T-helper 9 cell (primary cell): ENCODE data around the gene APBA1.
"Not testable (repeated sequence)": the region's sequence is repeated elsewhere in the genome, so short reads cannot be mapped to it uniquely, and the experiment has no call there.

Experiments
- DNase-seq: peaks from one replicate; pipeline ENCODE4 v3.0.0-alpha.2; 2020

The APBA1 gene

DNA sequence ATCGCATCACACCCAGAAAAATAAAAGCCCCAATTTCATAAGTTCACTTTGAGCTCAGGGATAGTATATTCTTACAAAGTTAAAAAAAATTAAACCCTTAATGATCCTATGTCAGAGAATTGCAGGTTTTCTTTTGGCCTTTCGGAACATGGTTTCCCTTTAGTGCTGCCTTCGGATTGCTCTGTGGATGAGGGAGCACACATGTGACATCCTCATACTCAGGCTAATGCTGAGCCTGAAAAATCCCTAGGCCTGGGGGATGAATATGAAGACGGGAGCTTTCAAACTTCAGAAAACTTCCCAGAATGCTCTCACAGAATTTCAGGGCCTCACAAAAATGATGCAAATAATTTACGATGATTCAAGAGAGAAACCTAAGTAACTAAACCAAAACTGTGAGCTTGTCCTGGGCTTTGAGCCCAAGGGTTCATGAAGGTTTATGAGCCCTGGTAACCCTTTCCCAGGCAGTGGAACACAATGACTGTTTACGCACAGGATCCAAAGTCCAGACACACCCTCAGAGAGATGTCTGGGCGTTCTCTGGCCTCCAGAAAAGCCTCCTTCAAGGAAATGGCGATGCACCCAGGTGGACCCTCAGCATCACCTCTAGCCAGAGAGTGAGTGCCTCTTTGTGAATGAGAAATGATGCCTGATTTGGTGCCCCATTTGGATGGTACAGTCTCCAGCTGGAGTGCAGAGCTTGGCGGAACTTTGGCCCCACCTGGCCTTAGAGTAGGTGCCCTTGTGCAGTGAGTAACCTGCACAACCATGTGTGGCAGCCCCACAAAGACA lies 201.8 kb downstream of the APBA1 start:
- no peak for DNase-seq

DNA sequence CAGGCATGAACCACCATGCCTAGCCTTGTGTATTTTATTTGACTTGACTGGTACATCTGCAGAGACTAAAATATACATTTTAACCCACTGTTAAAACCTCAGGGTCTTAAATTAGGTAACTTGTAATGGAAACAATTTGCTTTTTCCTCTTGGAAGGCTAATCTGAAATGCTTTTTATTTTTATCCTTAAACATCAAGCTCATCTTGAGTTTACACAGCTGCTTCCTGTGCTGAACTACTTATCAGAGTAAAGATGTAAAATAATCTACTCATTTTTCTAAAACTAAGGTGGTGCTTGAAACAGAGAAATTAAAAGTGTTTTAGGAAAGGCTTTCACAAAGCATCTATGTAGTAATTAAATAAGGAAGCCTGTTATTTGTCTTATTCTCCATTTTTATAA lies 203.0 kb downstream of the APBA1 start:
- no peak for DNase-seq

DNA sequence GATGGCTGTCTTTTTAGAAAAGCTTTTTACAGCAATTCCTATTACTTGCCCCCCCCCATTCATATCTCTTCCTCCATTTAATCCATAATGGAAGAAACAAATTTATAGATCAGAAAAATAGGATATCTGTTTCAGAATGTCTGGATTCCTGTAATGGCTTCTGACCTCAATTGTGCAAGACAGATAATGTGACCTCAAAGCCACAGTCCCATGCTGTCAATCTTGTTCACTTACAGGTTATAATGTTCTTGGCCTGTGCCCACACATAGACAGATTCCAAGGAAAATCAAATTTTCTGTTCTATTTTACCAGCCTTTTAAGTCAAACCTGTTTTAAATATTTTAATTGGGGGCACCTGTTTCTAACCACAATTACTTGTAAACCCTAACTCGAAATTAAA lies 203.8 kb downstream of the APBA1 start:
- DNase-seq, result no peak

DNA sequence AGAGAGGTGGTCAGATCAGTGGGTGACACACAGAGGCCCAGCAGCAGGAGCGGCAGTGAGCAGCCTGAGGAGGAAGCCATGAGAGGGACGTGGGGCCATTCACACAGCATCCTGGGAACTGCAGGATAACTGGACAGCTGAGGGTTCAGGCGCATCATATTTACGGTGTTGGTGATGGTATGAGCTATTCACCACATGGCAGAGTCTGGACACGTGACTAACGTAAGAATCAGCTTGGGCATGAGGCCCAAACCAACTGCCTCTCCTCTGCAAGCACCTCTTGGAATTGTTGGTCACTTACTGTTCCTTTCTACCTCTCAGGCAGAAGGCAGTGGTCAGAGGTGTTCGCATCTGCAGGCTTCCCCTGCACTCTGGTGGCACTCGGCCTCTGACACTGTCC lies 206.0 kb downstream of the APBA1 start:
- DNase-seq, result no peak

DNA sequence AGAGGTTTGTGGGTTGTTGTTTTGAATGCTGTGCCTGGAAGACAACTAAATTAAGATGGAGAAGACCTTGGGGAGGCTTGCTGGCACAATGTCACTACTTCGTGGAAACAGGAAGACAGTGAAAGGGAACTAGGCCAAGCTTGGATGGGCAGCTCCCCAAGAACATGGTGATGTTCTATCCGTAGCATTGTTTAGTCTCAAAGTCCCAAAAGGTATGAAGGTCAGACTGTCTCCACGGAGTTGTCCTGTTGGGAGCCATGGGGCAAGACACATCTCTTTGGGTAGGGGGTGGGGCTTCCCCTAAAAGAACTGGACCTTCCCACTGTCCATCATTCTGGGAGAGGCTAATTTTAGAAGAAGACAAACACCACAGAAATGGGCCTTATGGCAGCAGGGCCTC lies 206.7 kb downstream of the APBA1 start:
- no peak for DNase-seq

DNA sequence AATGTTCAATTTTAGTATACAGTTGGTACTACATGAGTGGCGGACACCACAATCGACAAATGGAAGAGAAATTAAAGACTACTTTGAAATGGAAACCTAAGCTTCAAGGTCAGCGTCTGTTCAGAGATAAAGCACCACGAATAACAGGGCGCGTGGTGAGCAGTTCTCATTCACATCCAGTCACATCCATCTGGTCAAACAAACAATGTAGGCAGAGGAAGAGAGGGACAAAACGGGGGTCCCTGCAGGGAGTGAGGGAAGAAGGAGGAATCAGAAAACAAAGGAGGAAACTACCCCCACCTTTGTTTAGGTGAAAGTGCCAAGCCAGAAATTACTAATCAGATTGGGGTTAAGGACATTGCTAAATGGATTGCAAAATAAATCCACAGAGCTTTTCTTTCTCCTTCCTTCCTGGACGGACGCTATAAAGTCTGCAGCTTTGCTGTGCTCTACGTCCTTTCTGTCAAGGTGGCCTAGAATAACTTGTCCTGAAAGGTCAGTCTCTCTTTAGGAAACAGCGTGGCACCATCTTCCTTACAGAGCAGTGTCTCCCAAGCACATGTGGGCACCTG lies 208.6 kb downstream of the APBA1 start:
- no peak for DNase-seq

DNA sequence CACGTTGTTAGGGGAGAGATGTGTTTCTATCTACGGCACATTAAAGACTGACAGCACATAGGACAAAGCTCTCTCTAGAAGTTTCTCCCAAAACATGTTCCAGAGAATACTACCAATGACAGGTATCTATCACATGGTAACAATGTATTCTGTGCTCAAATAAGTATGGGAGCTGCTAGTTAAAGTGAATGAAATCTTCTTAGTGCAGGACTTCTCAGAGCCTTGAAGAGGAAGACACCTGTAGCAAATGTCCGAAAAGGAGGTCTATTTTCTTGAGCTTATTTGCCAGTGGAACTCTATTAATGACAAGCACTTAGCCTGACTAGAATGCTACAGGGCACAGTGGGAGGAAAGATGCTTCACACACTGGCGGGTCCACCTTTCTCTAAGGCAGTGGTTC lies 209.8 kb downstream of the APBA1 start:
- no peak for DNase-seq

DNA sequence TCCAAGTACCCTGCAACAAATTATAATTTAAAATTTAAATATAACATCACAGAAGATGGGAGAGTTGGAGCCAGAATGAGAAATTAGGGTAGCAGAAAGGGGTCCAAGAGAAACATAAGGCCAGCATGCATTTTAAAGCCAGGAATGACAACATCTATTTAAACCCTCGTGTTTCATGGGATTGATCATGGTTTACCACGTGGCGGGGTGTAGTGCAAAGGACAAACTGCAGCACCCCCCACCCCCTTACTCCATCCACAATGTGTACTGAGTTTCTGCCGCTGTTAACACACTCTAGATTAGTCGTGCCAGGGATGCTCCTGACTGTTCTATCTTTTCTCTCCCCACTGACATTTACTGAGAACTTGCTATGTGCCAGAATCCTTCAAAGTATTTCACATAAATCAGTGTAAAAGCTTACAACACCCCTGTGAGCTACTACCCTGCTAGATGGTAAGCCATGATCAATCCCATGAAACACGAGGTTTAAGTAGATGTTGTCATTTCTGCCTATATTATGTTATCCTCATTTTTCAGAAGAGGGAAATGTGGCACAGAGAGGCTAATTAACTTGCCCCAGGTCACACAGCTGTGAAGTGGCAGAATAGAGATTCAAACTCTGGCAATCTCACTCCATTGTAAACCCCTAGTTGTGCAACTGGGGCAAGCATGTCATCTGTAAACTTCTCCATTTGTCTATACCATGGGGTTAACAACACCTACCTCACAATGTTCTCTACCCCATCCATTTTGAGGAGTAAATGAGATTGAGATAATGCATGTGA lies 210.9 kb downstream of the APBA1 start:
- DNase-seq, result no peak

DNA sequence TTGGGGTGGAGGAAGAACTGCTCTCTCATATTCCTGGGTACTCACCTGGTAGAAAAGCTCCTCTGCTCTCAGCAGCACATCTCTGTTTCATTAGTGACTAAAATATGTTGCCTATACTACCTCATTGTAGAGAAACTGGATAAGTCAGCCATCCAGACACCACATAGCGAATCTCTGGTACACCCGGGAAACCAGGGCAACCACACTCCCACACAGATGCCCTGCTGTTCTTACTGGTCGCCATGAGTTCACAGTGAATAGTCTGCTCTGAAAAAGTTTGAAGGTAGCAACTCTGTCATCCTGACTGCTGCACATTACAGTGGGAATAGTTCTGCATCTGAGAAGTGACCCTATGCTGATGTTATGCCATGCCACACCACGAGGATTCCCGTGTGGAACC lies 212.2 kb downstream of the APBA1 start:
- no peak for DNase-seq

DNA sequence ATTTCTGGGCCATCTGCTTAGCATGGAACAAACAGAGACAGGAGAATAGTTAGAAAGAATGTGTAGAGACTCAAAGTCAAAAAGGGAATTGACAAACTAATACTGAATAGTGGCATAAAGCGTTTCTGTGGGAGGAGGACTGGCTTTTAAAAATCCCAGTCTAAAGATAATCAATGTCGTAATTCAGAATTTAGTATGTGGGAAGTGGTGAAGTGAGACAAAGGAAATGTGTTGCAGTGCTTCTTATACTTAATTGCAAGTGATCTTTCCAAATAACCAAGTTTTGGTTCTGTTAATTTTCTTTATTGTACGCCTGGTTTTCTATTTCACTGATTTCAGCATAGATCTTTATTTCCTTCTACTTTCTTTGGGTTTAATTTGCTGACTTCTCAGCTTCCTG lies 214.0 kb downstream of the APBA1 start:
- no peak for DNase-seq

DNA sequence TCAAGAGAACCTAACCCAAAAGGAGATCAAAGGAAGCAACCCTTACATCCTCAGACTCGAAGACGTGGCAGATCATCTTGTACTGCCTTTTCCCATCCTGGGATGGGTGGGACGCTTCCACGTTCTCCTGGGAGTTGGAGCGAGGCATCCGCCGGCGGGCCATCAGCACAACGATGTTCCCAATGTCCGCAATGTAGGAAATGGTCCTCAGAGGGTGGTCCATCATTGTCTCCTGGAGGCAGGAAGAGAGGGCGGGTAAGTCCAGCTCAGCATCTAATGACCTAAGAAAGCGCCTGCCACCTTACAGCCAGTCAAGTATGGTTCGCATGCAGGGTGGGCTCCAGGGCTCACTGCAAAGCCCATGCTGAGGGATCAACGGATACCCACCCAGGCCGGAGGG lies 216.0 kb downstream of the APBA1 start:
- no peak for DNase-seq

DNA sequence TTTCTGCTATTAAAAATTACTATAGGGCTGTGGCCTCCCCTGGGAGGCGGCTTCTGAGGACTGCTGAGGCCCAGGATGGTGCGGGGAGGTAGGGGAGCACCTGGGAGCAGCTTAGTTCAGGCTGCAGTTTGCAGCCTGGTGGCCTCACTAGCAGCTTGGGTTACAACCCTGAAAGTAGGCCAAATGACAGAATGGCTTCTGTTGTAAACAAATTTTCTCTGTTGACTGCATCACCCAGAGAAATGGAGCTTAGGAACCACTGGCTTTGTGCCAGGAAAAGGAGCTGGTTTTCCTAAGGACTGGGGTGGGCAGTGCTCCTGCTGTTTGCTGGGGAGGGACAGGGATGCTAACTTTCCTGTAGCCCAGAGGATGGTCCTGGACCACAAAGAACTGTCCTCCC lies 216.9 kb downstream of the APBA1 start:
- DNase-seq, result no peak

DNA sequence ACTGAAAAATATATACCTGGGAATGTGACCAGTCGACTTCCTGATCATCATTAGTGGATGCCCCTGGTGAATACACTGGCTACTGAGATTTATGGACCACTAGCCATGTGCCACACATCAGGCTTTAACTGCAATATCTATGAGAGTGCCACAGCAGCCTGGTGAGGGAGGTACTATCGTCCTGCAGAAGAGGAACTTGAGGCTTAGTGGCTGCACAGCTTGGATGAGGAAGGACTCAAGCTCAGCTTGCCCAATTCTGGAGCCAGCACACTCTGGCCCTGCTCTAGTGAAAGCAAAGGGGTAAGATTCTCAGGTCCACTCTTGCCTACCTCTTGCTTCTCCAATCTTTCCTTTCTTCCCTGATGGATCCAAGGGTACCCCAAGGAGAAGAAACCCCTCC lies 217.8 kb downstream of the APBA1 start:
- no peak for DNase-seq

DNA sequence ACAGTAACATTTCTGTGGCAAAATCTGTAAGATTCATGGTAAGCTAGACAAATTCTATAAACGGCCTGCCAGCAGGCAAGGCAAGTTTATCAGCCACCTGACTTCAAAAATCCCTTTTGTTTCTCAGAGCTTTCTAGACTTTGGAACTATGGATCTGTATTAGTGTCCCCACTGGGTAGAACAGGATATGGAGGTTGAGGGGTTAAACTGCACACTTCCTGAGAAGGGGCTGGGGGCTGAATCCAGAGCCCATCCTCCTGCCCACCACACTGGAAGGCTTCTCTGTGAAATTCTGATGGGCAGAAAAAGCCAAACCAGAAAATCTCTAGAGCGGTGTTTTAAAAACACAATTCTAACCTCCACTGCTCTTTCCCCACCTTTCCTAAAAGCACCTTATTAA lies 218.4 kb downstream of the APBA1 start:
- no peak for DNase-seq

DNA sequence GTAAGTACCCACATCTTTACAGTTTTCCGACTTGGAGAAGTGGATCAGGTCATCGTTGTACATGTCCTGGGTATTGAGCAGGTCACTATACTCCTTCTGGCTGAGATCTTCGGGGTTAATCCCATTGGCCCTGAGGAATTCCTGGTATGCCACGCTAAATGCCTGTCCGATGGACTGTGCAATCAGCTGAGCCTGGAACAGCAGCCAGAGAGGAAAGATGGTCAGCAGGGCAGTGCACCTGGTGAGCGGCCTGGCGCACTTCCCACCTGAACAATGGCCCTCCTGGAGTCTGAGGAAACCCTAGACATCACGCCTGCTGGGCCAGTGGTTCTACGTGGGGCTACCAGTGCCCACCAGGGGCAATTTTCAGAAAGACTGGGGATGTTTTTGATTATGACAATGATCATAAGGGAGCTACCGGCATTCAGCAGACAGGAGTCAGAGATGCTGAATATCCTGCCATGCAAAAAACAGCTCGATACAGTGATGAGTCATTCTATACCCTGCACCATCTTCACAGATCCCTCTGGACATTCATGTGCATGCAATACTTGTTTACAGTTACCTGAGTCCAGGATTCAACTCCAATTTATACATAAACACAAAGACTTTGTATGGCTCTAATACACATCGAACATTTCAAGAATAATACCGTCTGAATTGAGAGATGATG lies 219.9 kb downstream of the APBA1 start:
- no peak for DNase-seq

DNA sequence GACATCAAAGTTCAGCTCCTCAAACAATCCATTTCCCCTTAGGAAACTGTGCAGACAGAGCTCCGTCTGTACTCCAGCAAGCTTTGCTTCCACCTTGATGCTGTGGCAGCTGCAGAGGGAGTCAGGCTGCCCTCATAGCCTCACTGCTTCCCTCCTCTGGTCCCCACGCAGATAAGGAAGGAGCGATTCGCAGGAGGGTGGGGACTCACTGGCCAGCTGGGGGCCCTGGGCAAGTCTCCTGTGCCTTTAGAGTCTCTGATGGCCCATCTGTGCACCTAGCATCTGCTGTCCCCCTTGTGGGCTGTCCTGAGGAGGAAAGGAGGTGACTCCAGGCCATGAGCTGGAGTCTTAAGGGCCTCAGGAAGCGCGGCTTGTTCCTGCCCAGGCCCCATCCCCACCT lies 225.7 kb downstream of the APBA1 start:
- no peak for DNase-seq

DNA sequence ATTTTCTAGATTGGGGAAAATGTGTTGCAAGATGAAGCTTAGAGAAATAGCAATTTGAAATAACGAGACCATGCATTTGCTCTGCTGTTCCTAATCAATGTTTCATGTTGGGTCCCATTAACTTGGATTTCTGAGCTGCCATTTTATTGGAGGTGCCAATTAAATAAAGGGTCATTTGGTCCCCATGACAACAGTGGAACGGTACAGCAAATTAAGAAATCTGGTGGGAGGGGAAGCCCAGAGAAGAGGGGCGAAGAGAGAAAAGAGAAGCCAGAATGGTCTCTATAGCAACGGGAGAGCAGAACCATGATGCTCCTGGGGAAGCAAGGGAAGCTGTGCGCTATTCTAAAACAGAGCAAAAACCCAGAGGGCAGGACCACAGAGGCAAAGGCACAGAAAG lies 226.9 kb downstream of the APBA1 start:
- DNase-seq, result no peak

DNA sequence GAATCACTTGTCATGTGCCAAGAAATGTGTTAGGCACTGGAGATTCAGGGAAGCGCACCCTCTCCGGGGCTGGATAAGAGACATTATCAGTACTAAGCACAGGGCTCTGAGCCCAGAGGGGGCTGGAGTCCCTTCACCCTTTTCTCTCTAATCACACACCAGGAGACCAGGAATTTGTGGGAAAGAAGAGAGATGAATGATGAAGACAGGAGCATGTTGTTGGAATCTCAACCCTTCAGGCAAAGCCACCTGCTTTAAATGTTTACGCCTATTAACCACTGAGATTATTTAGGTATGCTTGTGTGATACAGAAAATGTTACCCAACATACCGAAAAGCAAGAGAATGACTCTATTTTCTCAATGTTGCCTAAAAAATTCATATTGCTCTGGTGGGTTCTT lies 227.4 kb downstream of the APBA1 start:
- no peak for DNase-seq

DNA sequence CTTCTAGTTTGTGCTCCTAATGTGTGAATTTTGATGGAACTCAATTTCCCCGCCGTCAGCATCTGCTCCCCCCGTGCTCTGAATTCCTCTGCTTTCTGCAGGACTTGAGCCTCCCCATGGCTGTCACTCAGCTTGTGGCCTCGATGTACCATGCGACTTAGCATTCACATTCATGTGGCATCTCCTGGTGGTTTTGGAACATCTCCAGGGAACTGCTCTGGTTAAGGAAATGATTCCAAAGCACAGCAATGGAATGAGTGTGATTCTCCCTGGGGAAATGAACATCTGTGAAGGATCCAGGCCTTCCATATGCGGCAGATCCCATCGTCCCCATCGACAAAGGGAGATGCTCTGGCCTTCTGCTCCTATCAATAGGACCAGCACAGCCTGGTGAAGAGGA lies 228.2 kb downstream of the APBA1 start:
- DNase-seq, result no peak

DNA sequence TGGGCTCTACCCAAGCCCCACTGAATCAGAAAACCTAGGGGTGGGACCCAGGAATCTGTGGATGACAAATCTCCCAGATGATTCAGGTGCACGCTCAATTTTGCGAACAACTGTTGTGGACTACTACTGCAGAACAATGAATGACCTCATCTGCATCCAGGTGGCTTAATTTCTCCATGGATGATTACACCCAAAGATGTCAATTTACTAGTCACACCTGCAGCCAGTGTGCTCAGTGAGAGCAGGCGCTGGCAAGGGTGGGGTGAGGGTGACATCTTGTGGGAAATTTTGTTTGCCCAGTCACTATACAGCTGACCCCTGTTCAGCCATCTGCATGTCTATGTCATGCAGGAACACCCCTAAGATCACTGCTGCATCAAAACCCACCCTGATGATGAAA lies 229.0 kb downstream of the APBA1 start:
- DNase-seq, result no peak

DNA sequence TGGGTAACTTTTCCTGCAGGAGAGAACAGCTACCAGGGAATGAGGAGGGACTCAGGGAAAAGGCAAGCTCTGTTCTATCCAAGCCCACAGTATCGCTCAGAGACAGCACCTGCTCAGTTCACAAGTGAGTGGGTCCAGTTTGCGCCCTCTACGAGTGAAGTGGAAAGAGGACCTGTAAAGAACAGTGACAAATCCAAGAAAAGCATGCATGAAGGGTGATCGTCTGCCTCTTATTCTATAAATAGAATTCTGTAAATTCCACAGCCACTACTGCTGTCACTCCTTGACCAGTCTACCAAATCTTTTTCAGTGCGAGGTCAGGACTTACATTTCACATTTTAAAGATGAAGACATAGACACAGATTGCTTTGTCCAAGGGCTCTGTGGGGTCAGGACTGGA lies 229.7 kb downstream of the APBA1 start:
- no peak for DNase-seq

DNA sequence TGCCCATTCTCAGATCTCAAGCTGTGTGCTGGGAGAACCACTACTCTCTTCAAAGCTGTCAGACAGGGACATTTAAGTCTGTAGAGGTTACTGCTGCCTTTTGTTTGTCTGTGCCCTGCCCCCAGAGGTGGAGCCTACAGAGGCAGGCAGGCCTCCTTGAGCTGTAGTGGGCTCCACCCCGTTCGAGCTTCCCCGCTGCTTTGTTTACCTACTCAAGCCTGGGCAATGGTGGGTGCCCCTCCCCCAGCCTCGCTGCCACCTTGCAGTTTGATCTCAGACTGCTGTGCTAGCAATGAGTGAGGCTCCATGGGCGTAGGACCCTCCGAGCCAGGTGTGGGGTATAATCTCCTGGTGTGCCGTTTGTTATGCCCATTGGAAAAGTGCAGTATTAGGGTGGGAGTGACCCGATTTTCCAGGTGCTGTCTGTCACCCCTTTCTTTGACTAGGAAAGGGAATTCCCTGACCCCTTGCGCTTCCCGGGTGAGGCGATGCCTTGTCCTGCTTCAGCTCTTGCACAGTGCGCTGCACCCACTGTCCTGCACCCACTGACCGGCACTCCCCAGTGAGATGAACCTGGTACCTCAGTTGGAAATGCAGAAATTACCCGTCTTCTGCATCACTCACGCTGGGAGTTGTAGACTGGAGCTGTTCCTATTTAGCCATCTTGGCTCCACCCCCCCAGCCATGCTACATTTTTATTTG lies 231.8 kb downstream of the APBA1 start:
- DNase-seq, result not testable (repeated sequence)

DNA sequence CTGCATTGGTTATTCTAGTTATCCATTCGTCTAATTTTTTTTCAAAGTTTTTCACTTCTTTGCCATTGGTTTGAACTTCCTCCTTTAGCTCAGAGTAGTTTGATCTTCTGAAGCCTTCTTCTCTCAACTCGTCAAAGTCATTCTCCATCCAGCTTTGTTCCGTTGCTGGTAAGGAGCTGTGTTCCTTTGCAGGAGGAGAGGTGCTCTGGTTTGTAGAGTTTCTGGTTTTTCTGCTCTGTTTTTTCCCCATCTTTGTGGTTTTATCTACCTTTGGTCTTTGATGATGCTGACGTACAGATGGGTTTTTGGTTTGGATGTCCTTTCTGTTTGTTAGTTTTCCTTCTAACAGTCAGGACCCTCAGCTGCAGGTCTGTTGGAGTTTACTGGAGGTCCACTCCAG lies 232.5 kb downstream of the APBA1 start:
- DNase-seq, result not testable (repeated sequence)
